HL-60 (cell line): ENCODE data around the gene S1PR1.

Experiments used
- CTCF ChIP-seq: IDR thresholded peaks from one replicate; pipeline ENCODE4 v1.5.1; 2011; ENCODE audit warnings: low read length, control low read depth, inconsistent platforms; ENCODE audit not compliant: insufficient read depth
- GABPA ChIP-seq: IDR thresholded peaks from 2 replicates; pipeline ENCODE4 v1.6.1; 2012; ENCODE audit warnings: low read depth
- POLR2AphosphoS5 ChIP-seq: IDR thresholded peaks from 2 replicates; pipeline ENCODE4 v1.6.1; 2012; ENCODE audit warnings: low read depth
- REST ChIP-seq: IDR thresholded peaks from 2 replicates; pipeline ENCODE4 v1.6.1; 2012; ENCODE audit warnings: low read depth; ENCODE audit not compliant: insufficient replicate concordance
- SPI1 ChIP-seq: IDR thresholded peaks from 2 replicates; pipeline ENCODE4 v1.6.1; 2012; ENCODE audit warnings: low read depth, mild to moderate bottlenecking, borderline replicate concordance

GRCh38 chr1:101280942-101281654 lies 44.3 kb downstream of the S1PR1 start:
- TF ChIP-seq REST, result no peak
- no peak for TF ChIP-seq CTCF
- TF ChIP-seq GABPA, result no peak
- TF ChIP-seq POLR2AphosphoS5, result no peak
- TF ChIP-seq SPI1, result no peak
